MCF 10A (cell line): Measurements from ENCODE around the gene PEF1. TPM values are rescaled to one million over a fixed set of nuclear protein-coding genes. Genes with fewer than 3 reads are reported as not detected.

Experiments used
- BruUV-seq: library from RNA; stranded (reverse); fragments of 400-500 nt; replicated peaks from 2 replicates; lab custom pipeline; 2021; lab: Mats Ljungman, UMichigan
- CTCF ChIA-PET: fragments of 300-600 bp; sonication (Branson Sonifier 250); formaldehyde crosslinking; extraction: SDS; loops from one replicate; lab custom pipeline; 2021; ENCODE audit warnings: antibody characterized with exemption, inconsistent platforms; lab: Yijun Ruan, JAX
- POLR2A ChIA-PET: fragments of 300-600, 350-650 bp; sonication (Branson Sonifier 250); formaldehyde crosslinking; extraction: SDS; loops from one replicate; lab custom pipeline; 2020; ENCODE audit warnings: antibody characterized with exemption, inconsistent platforms; lab: Yijun Ruan, JAX
- DNase-seq: peaks from one replicate; pipeline ENCODE4 v3.0.0-alpha.2; 2018; ENCODE audit not compliant: unreplicated experiment
- H3K27ac Mint-ChIP-seq: one replicate; pipeline ENCODE4 v1.8.0; 2022; ENCODE audit warnings: mild to moderate bottlenecking, low read depth, mixed read lengths; ENCODE audit not compliant: unreplicated experiment
- H3K27me3 Mint-ChIP-seq: one replicate; pipeline ENCODE4 v1.8.0; 2022; ENCODE audit warnings: mixed read lengths; ENCODE audit not compliant: insufficient read depth, unreplicated experiment
- H3K36me3 Mint-ChIP-seq: one replicate; pipeline ENCODE4 v1.8.0; 2022; ENCODE audit warnings: mild to moderate bottlenecking, moderate library complexity, mixed read lengths; ENCODE audit not compliant: insufficient read depth, unreplicated experiment
- H3K4me1 Mint-ChIP-seq: one replicate; pipeline ENCODE4 v1.8.0; 2022; ENCODE audit warnings: mixed read lengths; ENCODE audit not compliant: insufficient read depth, unreplicated experiment
- H3K4me3 Mint-ChIP-seq: one replicate; pipeline ENCODE4 v1.8.0; 2022; ENCODE audit warnings: mild to moderate bottlenecking, moderate library complexity, mixed read lengths; ENCODE audit not compliant: unreplicated experiment
- H3K9me3 Mint-ChIP-seq: one replicate; pipeline ENCODE4 v1.8.0; 2022; ENCODE audit warnings: mixed read lengths; ENCODE audit not compliant: unreplicated experiment
- intact Hi-C: fragments of 100-400 bp; cut with micrococcal nuclease; formaldehyde crosslinking; loops from 2 replicates; pipeline ENCODE4 v1.14.1; 2022
- total RNA-seq: library from RNA; stranded (reverse); gene quantifications from 2 replicates; pipeline ENCODE4 v1.2.3, GENCODE V29; 2022
- TF ChIP-seq, protein P1 (sequence below): fragments of 200-600 bp; IDR thresholded peaks from one replicate; pipeline ENCODE4 v1.8.0; 2022; ENCODE audit warnings: antibody characterized with exemption, mild to moderate bottlenecking; ENCODE audit not compliant: unreplicated experiment

PEF1 gene
- total RNA-seq, 1 experiment from 2014 or later = 61.1 TPM

GRCh38 chr1:31637915-31638673, 6.6 kb downstream of the PEF1 start:
- TF ChIP-seq, protein P1, sequence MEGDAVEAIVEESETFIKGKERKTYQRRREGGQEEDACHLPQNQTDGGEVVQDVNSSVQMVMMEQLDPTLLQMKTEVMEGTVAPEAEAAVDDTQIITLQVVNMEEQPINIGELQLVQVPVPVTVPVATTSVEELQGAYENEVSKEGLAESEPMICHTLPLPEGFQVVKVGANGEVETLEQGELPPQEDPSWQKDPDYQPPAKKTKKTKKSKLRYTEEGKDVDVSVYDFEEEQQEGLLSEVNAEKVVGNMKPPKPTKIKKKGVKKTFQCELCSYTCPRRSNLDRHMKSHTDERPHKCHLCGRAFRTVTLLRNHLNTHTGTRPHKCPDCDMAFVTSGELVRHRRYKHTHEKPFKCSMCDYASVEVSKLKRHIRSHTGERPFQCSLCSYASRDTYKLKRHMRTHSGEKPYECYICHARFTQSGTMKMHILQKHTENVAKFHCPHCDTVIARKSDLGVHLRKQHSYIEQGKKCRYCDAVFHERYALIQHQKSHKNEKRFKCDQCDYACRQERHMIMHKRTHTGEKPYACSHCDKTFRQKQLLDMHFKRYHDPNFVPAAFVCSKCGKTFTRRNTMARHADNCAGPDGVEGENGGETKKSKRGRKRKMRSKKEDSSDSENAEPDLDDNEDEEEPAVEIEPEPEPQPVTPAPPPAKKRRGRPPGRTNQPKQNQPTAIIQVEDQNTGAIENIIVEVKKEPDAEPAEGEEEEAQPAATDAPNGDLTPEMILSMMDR = no peak
- intact Hi-C loops = no loop called here
- DNase-seq = peak; percentile 47
- ChIA-PET CTCF (interaction anchor here (0.5 to 2.3 kb wide), 8 partner anchors 8 to 304 kb away, joined by 3 to 8 read pairs (median 4); no protein-coding TSS in a partner anchor), POLR2A (interaction anchor here (0.7 to 12.3 kb wide), 25 partner anchors 9 to 317 kb away, joined by 3 to 207 read pairs (median 6); partner anchors contain the start of genes PTP4A2 and TINAGL1)
- Mint-ChIP-seq H3K27me3 (no peaks in the 10 kb centered on the region), H3K27ac (peak overlapping the region; percentile 44), H3K4me3 (no peak overlapping the region), H3K36me3 (peaks cover 19% of the 10 kb centered on the region), H3K9me3 (no peaks in the 10 kb centered on the region), H3K4me1 (peaks cover 19% of the 10 kb centered on the region)
- no TSS peak for BruUV-seq

- TF ChIP-seq, protein P1 = peak; percentile 33
- ChIA-PET POLR2A (interaction anchor here (1.2 to 11.4 kb wide), 2 partner anchors 7 to 9 kb away, joined by 3 to 207 read pairs; partner anchors contain the start of gene PEF1), CTCF (interaction anchor here (0.8 to 2.1 kb wide), 3 partner anchors 14 to 42 kb away, joined by 3 to 9 read pairs (median 7); no protein-coding TSS in a partner anchor)
- BruUV-seq = no TSS peak
- Mint-ChIP-seq H3K27me3 (no peaks in the 10 kb centered on the region), H3K27ac (no peak overlapping the region), H3K36me3 (peaks cover 52% of the 10 kb centered on the region), H3K9me3 (no peaks in the 10 kb centered on the region), H3K4me1 (peaks cover 21% of the 10 kb centered on the region), H3K4me3 (no peak overlapping the region)
- DNase-seq = peak; percentile 52
- intact Hi-C loops = no loop called here
Measured at GRCh38 chr1:31633117-31633516, 11.6 kb downstream of the PEF1 start.

- H3K4me1 Mint-ChIP-seq = peaks cover 21% of the 10 kb centered on the region
- CTCF ChIA-PET = interaction anchor here (0.8 to 2.1 kb wide), 3 partner anchors 13 to 41 kb away, joined by 3 to 9 read pairs (median 7); no protein-coding TSS in a partner anchor
- no peak overlapping the region for H3K27ac Mint-ChIP-seq
- no peak for DNase-seq
- intact Hi-C loops = no loop called here
- no peak overlapping the region for H3K4me3 Mint-ChIP-seq
- TF ChIP-seq, protein P1 = no peak
- H3K9me3 Mint-ChIP-seq = no peaks in the 10 kb centered on the region
- BruUV-seq = no TSS peak
- peaks cover 52% of the 10 kb centered on the region for H3K36me3 Mint-ChIP-seq
- H3K27me3 Mint-ChIP-seq = no peaks in the 10 kb centered on the region
- POLR2A ChIA-PET = interaction anchor here (1.2 to 11.4 kb wide), 2 partner anchors 7 to 8 kb away, joined by 3 to 207 read pairs; partner anchors contain the start of gene PEF1
Measured at GRCh38 chr1:31632649-31633048, 12.0 kb downstream of the PEF1 start.
